Calu3 (cell line): ENCODE measurements around the gene TTLL4. TPM values are rescaled to one million over a fixed set of nuclear protein-coding genes. Genes with fewer than 3 reads are reported as not detected.

Source experiments
- BruUV-seq: library from RNA; stranded (reverse); fragments of 400-500 nt; replicated peaks from 2 replicates; lab custom pipeline; 2021; lab: Mats Ljungman, UMichigan
- CTCF ChIA-PET: fragments of 300-600 bp; sonication (Branson Sonifier 250); formaldehyde crosslinking; loops from one replicate; lab custom pipeline; 2022; ENCODE audit warnings: antibody characterized with exemption; lab: Charles Lee
- DNase-seq: peaks from one replicate; pipeline ENCODE4 v3.0.0; 2022
- H3K27ac Mint-ChIP-seq: one replicate; pipeline ENCODE4 v1.8.0; 2022; ENCODE audit warnings: mixed read lengths; ENCODE audit not compliant: unreplicated experiment
- H3K27me3 Mint-ChIP-seq: one replicate; pipeline ENCODE4 v1.8.0; 2022; ENCODE audit warnings: mixed read lengths; ENCODE audit not compliant: unreplicated experiment
- H3K36me3 Mint-ChIP-seq: one replicate; pipeline ENCODE4 v1.8.0; 2022; ENCODE audit warnings: mild to moderate bottlenecking, moderate library complexity, mixed read lengths; ENCODE audit not compliant: insufficient read depth, unreplicated experiment
- H3K4me1 Mint-ChIP-seq: one replicate; pipeline ENCODE4 v1.8.0; 2022; ENCODE audit warnings: mild to moderate bottlenecking, low read depth, mixed read lengths; ENCODE audit not compliant: unreplicated experiment
- H3K4me3 Mint-ChIP-seq: one replicate; pipeline ENCODE4 v1.8.0; 2022; ENCODE audit warnings: mild to moderate bottlenecking, low read depth, moderate library complexity, mixed read lengths; ENCODE audit not compliant: unreplicated experiment
- H3K9me3 Mint-ChIP-seq: one replicate; pipeline ENCODE4 v1.8.0; 2022; ENCODE audit warnings: low read depth, mixed read lengths; ENCODE audit not compliant: unreplicated experiment
- CTCF ChIP-seq: fragments of 200-600 bp; IDR thresholded peaks from one replicate; pipeline ENCODE4 v1.8.0; 2022; ENCODE audit warnings: antibody characterized with exemption; ENCODE audit not compliant: unreplicated experiment
- intact Hi-C: fragments of 100-400 bp; cut with micrococcal nuclease; formaldehyde crosslinking; loops from one replicate; pipeline ENCODE4 v1.10.0; 2022; ENCODE audit not compliant: unreplicated experiment
- total RNA-seq: library from RNA; stranded (reverse); gene quantifications from 2 replicates; pipeline ENCODE4 v1.2.3, GENCODE V29; 2022

TTLL4 gene
- total RNA-seq, 1 experiment from 2014 or later: 75.5 TPM

GRCh38 chr2:218716070-218716469, 5.4 kb downstream of the TTLL4 start:
- Mint-ChIP-seq H3K36me3 (peaks cover 36% of the 10 kb centered on the region), H3K4me3 (no peak overlapping the region), H3K27ac (no peak overlapping the region), H3K4me1 (peaks cover 46% of the 10 kb centered on the region), H3K27me3 (no peaks in the 10 kb centered on the region), H3K9me3 (no peaks in the 10 kb centered on the region)
- CTCF ChIA-PET: no interaction called here
- TF ChIP-seq CTCF: no peak
- DNase-seq: no peak
- BruUV-seq: no TSS peak
- intact Hi-C loops: loop anchor here (2.0 kb wide), 1 partner anchor 29 kb away; no protein-coding TSS in a partner anchor

- H3K4me3 Mint-ChIP-seq: peak overlapping the region; percentile 14
- peaks cover 25% of the 10 kb centered on the region for H3K36me3 Mint-ChIP-seq
- DNase-seq: peak; percentile 23
- intact Hi-C loops: loop anchor here (2.0 kb wide), 1 partner anchor 28 kb away; no protein-coding TSS in a partner anchor
- BruUV-seq: no TSS peak
- TF ChIP-seq CTCF: no peak
- H3K4me1 Mint-ChIP-seq: peaks cover 46% of the 10 kb centered on the region
- no peaks in the 10 kb centered on the region for H3K9me3 Mint-ChIP-seq
- CTCF ChIA-PET: interaction anchor here (0.7 to 1.2 kb wide), 3 partner anchors 11 to 410 kb away, joined by 3 to 5 read pairs (median 3); no protein-coding TSS in a partner anchor
- no peaks in the 10 kb centered on the region for H3K27me3 Mint-ChIP-seq
- H3K27ac Mint-ChIP-seq: peak overlapping the region; percentile 50
Observed at GRCh38 chr2:218717262-218717661, 6.6 kb downstream of the TTLL4 start.

- H3K27ac Mint-ChIP-seq: no peak overlapping the region
- peaks cover 25% of the 10 kb centered on the region for H3K36me3 Mint-ChIP-seq
- H3K27me3 Mint-ChIP-seq: no peaks in the 10 kb centered on the region
- no peak for TF ChIP-seq CTCF
- BruUV-seq: no TSS peak
- no peaks in the 10 kb centered on the region for H3K9me3 Mint-ChIP-seq
- H3K4me3 Mint-ChIP-seq: no peak overlapping the region
- CTCF ChIA-PET: interaction anchor here (0.7 to 1.2 kb wide), 2 partner anchors 99 to 129 kb away, joined by 3 to 5 read pairs; no protein-coding TSS in a partner anchor
- intact Hi-C loops: no loop called here
- peaks cover 53% of the 10 kb centered on the region for H3K4me1 Mint-ChIP-seq
- DNase-seq: no peak
Observed at GRCh38 chr2:218718058-218718457, 7.4 kb downstream of the TTLL4 start.

GRCh38 chr2:218719457-218719856, 8.8 kb downstream of the TTLL4 start:
- intact Hi-C loops: no loop called here
- BruUV-seq: no TSS peak
- Mint-ChIP-seq H3K27ac (no peak overlapping the region), H3K9me3 (no peaks in the 10 kb centered on the region), H3K27me3 (no peaks in the 10 kb centered on the region), H3K4me1 (peaks cover 44% of the 10 kb centered on the region), H3K36me3 (peaks cover 25% of the 10 kb centered on the region), H3K4me3 (no peak overlapping the region)
- CTCF ChIA-PET: no interaction called here
- TF ChIP-seq CTCF: no peak
- no peak for DNase-seq
